Smooth muscle cell (in vitro differentiated cells): ENCODE results near the gene TEAD4. TPM values are rescaled to one million over a fixed set of nuclear protein-coding genes. Genes with fewer than 3 reads are reported as not detected.

Experiments used
- DNase-seq: peaks from one replicate; lab custom pipeline; 2025; ENCODE audit not compliant: unreplicated experiment; lab: John Stamatoyannopoulos, UW
- H2AFZ ChIP-seq: fragments of 200-600 bp; sonication (generic); 2 replicates; pipeline ENCODE4 v1.6.0; 2016; ENCODE audit warnings: antibody characterized with exemption, low read depth, mild to moderate bottlenecking
- H3F3A ChIP-seq: fragments of 200-600 bp; sonication (generic); 2 replicates; pipeline ENCODE4 v1.6.0; 2017; ENCODE audit warnings: antibody characterized with exemption, low read depth
- H3K27ac ChIP-seq: fragments of 200-600 bp; sonication (generic); 2 replicates; pipeline ENCODE4 v1.5.1; 2016; ENCODE audit warnings: low read depth, mild to moderate bottlenecking
- H3K27me3 ChIP-seq: fragments of 200-600 bp; sonication (generic); 2 replicates; pipeline ENCODE4 v1.6.1; 2016; ENCODE audit warnings: low read depth, mild to moderate bottlenecking
- H3K36me3 ChIP-seq: fragments of 200-600 bp; sonication (generic); 2 replicates; pipeline ENCODE4 v1.5.1; 2016; ENCODE audit warnings: low read depth
- H3K4me1 ChIP-seq: fragments of 200-600 bp; sonication (generic); 2 replicates; pipeline ENCODE4 v1.5.1; 2016; ENCODE audit warnings: low read depth
- H3K4me2 ChIP-seq: fragments of 200-600 bp; sonication (generic); 2 replicates; pipeline ENCODE4 v1.6.0; 2016; ENCODE audit warnings: mild to moderate bottlenecking
- H3K4me3 ChIP-seq: fragments of 200-600 bp; sonication (generic); 2 replicates; pipeline ENCODE4 v1.5.1; 2016; ENCODE audit warnings: mild to moderate bottlenecking
- H3K79me2 ChIP-seq: fragments of 200-600 bp; sonication (generic); 2 replicates; pipeline ENCODE4 v1.6.0; 2016; ENCODE audit warnings: low read depth, mild to moderate bottlenecking
- H3K9ac ChIP-seq: fragments of 200-600 bp; sonication (generic); 2 replicates; pipeline ENCODE4 v1.6.0; 2016; ENCODE audit warnings: low read depth
- H3K9me3 ChIP-seq: fragments of 200-600 bp; sonication (generic); replicated peaks from 2 replicates; pipeline ENCODE4 v1.5.1; 2016; ENCODE audit warnings: low read depth
- H4K20me1 ChIP-seq: fragments of 200-600 bp; sonication (generic); 2 replicates; pipeline ENCODE4 v1.6.0; 2016; ENCODE audit warnings: low read depth
- WGBS: methylation state at CpG from one replicate; pipeline ENCODE4 v1.1.7; 2016; ENCODE audit warnings: low lambda C conversion rate; 5-methylcytosine and 5-hydroxymethylcytosine counted together
- polyA plus RNA-seq: library from polyadenylated mRNA; unstranded; fragments of >200 nt; fragmentation: Nextera tagmentation; extraction: Ambion mirVana; gene quantifications from 2 replicates; pipeline ENCODE4 v1.2.1, GENCODE V29; 2016
- total RNA-seq: library from RNA; depleted of rRNA; stranded (reverse); fragments of >200 nt; gene quantifications from 2 replicates; pipeline ENCODE4 v1.2.3, GENCODE V29; 2014
- TF ChIP-seq, protein P1 (sequence below): fragments of 200-600 bp; sonication (generic); IDR thresholded peaks from 2 replicates; pipeline ENCODE4 v1.5.1; 2017; ENCODE audit warnings: borderline replicate concordance, mild to moderate bottlenecking, antibody characterized with exemption; ENCODE audit not compliant: insufficient read depth, poor library complexity, severe bottlenecking

TEAD4 gene
- total and polyA plus RNA-seq, 2 experiments from 2014 or later = 12.0 to 14.3 TPM

DNA sequence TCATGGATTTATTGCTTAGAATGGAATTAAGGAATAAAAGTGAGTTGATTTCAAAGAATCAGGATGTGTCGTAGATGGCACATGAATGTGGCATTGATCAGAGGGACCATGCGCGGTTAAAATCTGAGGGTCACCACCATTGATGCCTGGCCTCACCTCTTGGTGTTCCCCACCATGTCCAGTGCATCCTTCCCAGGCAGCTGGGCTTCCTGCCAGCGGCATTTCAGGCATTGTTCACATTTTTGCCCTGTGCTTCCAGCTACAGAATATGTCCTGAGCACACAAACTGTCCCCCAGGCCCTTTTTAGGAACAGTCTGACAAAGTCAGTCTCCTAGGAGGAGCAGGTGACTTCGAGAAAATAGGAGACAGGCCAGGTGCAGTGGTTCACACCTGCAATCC lies 76.0 kb downstream of the TEAD4 start:
- Histone ChIP-seq H2AFZ (no peak overlapping the region), H3K9ac (no peak overlapping the region), H3F3A (no peaks in the 10 kb centered on the region), H3K36me3 (no peaks in the 10 kb centered on the region), H3K27me3 (no peaks in the 10 kb centered on the region), H3K79me2 (no peaks in the 10 kb centered on the region), H4K20me1 (no peaks in the 10 kb centered on the region), H3K4me1 (peaks cover 4% of the 10 kb centered on the region), H3K4me2 (no peak overlapping the region), H3K4me3 (no peak overlapping the region), H3K9me3 (no peaks in the 10 kb centered on the region), H3K27ac (no peak overlapping the region)
- DNase-seq = no peak
- 97% methylated on average over 5 of the region's 5 CpGs for WGBS
- TF ChIP-seq, protein P1, sequence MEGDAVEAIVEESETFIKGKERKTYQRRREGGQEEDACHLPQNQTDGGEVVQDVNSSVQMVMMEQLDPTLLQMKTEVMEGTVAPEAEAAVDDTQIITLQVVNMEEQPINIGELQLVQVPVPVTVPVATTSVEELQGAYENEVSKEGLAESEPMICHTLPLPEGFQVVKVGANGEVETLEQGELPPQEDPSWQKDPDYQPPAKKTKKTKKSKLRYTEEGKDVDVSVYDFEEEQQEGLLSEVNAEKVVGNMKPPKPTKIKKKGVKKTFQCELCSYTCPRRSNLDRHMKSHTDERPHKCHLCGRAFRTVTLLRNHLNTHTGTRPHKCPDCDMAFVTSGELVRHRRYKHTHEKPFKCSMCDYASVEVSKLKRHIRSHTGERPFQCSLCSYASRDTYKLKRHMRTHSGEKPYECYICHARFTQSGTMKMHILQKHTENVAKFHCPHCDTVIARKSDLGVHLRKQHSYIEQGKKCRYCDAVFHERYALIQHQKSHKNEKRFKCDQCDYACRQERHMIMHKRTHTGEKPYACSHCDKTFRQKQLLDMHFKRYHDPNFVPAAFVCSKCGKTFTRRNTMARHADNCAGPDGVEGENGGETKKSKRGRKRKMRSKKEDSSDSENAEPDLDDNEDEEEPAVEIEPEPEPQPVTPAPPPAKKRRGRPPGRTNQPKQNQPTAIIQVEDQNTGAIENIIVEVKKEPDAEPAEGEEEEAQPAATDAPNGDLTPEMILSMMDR = no peak

DNA sequence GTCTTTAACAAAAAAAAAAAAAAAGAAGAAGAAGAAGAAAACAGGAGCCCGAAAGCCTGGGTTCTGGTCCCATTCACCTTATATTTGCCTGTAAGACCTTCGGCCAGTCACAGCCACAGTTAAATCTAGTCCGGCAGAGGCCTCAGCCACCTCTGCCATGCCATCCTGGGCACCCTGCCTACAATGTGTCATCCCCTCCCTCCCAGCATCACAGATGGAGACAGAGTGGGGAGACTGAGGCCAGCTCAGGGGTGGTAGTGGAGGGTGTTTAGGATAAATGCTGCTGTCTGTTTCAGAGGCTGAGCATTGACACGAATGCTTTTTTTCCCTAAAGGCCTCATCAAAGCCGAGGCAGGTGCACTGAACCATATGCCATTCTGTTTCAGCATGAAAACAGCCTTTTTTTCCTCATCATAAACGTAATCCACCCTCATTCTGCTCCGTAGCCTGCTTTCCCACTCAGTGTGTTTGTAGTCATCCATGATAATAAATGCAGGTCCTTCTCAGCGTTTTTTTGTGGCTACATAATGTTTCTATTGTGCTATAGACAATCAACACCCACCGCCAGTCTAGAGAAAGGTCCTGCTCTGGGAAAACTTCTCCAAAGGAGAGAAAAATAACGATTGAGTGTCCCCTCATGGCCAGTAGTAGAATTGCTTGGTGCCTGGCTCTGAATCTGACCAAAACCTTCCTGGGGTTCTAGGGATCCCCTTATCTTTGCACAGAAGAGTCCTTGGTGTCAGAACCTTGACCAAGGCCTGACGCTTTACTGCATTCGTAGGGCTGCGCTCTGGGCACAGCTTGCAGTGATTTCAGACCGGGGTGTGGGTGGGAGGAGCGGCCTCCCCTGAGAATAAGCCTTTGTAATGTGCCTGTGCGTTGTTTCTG lies 76.9 kb downstream of the TEAD4 start:
- Histone ChIP-seq H3F3A (no peaks in the 10 kb centered on the region), H3K27me3 (no peaks in the 10 kb centered on the region), H3K36me3 (no peaks in the 10 kb centered on the region), H3K79me2 (no peaks in the 10 kb centered on the region), H3K9me3 (no peaks in the 10 kb centered on the region), H3K4me2 (no peak overlapping the region), H3K4me3 (no peak overlapping the region), H4K20me1 (no peaks in the 10 kb centered on the region), H3K4me1 (peaks cover 4% of the 10 kb centered on the region), H3K27ac (no peak overlapping the region), H2AFZ (no peak overlapping the region), H3K9ac (no peak overlapping the region)
- TF ChIP-seq, protein P1 = peak; percentile 25
- DNase-seq = no peak
- 92% methylated on average over 16 of the region's 16 CpGs for WGBS

DNA sequence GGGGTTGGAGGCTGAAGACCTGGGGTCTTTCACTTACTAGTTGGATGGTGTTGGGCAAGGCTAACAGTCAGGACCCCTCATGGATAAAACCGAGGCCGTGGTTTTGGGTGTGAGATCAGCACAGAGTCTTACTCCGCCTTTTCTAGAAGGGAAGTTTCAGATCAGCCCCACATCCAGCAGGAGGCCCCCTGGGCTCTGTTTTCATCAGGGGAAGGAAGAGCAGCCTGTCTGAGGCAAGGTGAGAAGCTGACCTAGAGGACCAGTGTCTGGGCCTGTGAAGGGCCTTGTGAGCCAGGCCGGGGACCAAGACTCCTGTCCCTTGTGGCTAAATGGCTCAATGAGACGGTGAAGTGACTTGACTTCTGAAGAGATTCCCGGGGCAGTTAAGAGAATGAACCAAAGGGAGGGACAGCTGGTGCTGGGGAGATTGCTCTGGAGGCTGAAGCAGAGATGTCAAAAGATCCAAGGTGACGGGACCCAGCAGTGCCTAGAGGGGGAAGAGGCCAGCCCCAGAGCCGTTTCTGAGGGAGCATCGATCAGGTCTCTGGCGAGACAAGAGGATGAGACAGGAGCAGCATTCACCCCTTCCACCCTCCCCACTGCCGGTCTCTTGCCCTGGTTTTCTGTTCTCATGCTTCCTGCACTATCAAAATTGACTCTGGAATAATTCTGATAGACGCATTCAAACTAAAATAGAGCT lies 77.9 kb downstream of the TEAD4 start:
- TF ChIP-seq, protein P1 = no peak
- H3K79me2 ChIP-seq = no peaks in the 10 kb centered on the region
- no peak overlapping the region for H3K9ac ChIP-seq
- H3K4me3 ChIP-seq = no peak overlapping the region
- H3K4me1 ChIP-seq = peaks cover 4% of the 10 kb centered on the region
- H3K27me3 ChIP-seq = no peaks in the 10 kb centered on the region
- H3K36me3 ChIP-seq = no peaks in the 10 kb centered on the region
- no peak overlapping the region for H2AFZ ChIP-seq
- H3F3A ChIP-seq = no peaks in the 10 kb centered on the region
- no peaks in the 10 kb centered on the region for H3K9me3 ChIP-seq
- no peak overlapping the region for H3K4me2 ChIP-seq
- no peaks in the 10 kb centered on the region for H4K20me1 ChIP-seq
- 94% methylated on average over 12 of the region's 12 CpGs for WGBS
- no peak overlapping the region for H3K27ac ChIP-seq
- DNase-seq = no peak
